ENCODE data around the gene ZFHX3.
A peak's percentile ranks its signal among the peaks of the same experiment; 100 is the strongest.
"Not testable (repeated sequence)": the region's sequence is repeated elsewhere in the genome, so short reads cannot be mapped to it uniquely, and the experiment has no call there.

The ZFHX3 gene

GRCh38 chr16:72999541-73000019 is 48.3 kb downstream of the ZFHX3 start:
- no peak for DNase-seq (ENCODE audit: low read depth)
- H3K4me3 ChIP-seq (ENCODE audit: control insufficient read depth, low read depth, low read length), result no peak overlapping the region
- TF ChIP-seq CTCF (conservative IDR thresholded peaks at IDR 0.05; ENCODE audit: control insufficient read depth, insufficient read depth, low read depth, low read length), result no peak

GRCh38 chr16:72997141-72997542 is 50.8 kb downstream of the ZFHX3 start:
- TF ChIP-seq CTCF (conservative IDR thresholded peaks at IDR 0.05; ENCODE audit: control insufficient read depth, insufficient read depth, low read depth, low read length), result no peak
- peak; percentile 81 for DNase-seq (ENCODE audit: low read depth)
- H3K4me3 ChIP-seq (ENCODE audit: control insufficient read depth, low read depth, low read length), result no peak overlapping the region

GRCh38 chr16:72996291-72997062 is 51.5 kb downstream of the ZFHX3 start:
- H3K4me3 ChIP-seq (ENCODE audit: control insufficient read depth, low read depth, low read length), result no peak overlapping the region
- no peak for TF ChIP-seq CTCF (conservative IDR thresholded peaks at IDR 0.05; ENCODE audit: control insufficient read depth, insufficient read depth, low read depth, low read length)
- DNase-seq (ENCODE audit: low read depth), result no peak

- not testable (repeated sequence) for DNase-seq (ENCODE audit: low read depth); H3K4me3 ChIP-seq (ENCODE audit: control insufficient read depth, low read depth, low read length)
These were observed 52.1 kb downstream of the ZFHX3 start for GRCh38 chr16:72995882-72996270.

- H3K4me3 ChIP-seq (ENCODE audit: control insufficient read depth, low read depth, low read length), result no peak overlapping the region
- DNase-seq (ENCODE audit: low read depth), result no peak
- peak; percentile 42 for TF ChIP-seq CTCF (conservative IDR thresholded peaks at IDR 0.05; ENCODE audit: control insufficient read depth, insufficient read depth, low read depth, low read length)
These were observed 52.6 kb downstream of the ZFHX3 start for GRCh38 chr16:72995151-72995881.

- no peak for TF ChIP-seq CTCF (conservative IDR thresholded peaks at IDR 0.05; ENCODE audit: control insufficient read depth, insufficient read depth, low read depth, low read length)
- DNase-seq (ENCODE audit: low read depth), result no peak
- H3K4me3 ChIP-seq (ENCODE audit: control insufficient read depth, low read depth, low read length), result no peak overlapping the region
These were observed 55.8 kb downstream of the ZFHX3 start for GRCh38 chr16:72992142-72992601.

- no peak for DNase-seq (ENCODE audit: low read depth)
- no peak for TF ChIP-seq CTCF (conservative IDR thresholded peaks at IDR 0.05; ENCODE audit: control insufficient read depth, insufficient read depth, low read depth, low read length)
- no peak overlapping the region for H3K4me3 ChIP-seq (ENCODE audit: control insufficient read depth, low read depth, low read length)
These were observed 56.3 kb downstream of the ZFHX3 start for GRCh38 chr16:72991644-72992043.
